Measurements from ENCODE around the gene WSCD2. TPM values are rescaled to one million over a fixed set of nuclear protein-coding genes. Genes with fewer than 3 reads are reported as not detected.

The WSCD2 gene
- total and polyA plus RNA-seq, 9 donors, result under 0.01 to 2.6 (median 0.53) TPM; not detected in 1

DNA sequence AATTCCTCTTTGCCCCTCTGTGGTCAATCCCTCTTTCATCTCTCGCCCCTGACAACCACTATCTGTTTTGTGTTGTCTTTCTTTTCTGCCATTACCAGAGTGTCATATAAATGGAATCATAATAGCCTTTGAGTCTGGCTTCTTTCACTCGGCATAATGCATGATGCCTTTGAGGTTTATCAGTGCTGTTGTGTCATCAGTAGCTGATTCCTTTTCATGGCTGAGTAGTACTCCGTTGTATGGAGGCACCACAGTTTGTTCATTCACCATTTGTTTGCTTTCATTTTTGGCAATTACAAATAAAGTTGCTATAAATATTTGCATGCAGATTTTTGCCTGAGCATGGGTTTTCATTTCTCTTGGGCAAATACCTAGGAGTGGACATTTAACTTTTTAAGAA lies 47.2 kb downstream of the WSCD2 start:
- intact Hi-C loops (cut with DNase I), result no loop called here
- TF ChIP-seq, protein P1, sequence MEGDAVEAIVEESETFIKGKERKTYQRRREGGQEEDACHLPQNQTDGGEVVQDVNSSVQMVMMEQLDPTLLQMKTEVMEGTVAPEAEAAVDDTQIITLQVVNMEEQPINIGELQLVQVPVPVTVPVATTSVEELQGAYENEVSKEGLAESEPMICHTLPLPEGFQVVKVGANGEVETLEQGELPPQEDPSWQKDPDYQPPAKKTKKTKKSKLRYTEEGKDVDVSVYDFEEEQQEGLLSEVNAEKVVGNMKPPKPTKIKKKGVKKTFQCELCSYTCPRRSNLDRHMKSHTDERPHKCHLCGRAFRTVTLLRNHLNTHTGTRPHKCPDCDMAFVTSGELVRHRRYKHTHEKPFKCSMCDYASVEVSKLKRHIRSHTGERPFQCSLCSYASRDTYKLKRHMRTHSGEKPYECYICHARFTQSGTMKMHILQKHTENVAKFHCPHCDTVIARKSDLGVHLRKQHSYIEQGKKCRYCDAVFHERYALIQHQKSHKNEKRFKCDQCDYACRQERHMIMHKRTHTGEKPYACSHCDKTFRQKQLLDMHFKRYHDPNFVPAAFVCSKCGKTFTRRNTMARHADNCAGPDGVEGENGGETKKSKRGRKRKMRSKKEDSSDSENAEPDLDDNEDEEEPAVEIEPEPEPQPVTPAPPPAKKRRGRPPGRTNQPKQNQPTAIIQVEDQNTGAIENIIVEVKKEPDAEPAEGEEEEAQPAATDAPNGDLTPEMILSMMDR (IDR thresholded peaks at IDR 0.05), result no peak
- TF ChIP-seq POLR2A (IDR thresholded peaks at IDR 0.05) (no peak), EP300 (IDR thresholded peaks at IDR 0.05) (no peak)

DNA sequence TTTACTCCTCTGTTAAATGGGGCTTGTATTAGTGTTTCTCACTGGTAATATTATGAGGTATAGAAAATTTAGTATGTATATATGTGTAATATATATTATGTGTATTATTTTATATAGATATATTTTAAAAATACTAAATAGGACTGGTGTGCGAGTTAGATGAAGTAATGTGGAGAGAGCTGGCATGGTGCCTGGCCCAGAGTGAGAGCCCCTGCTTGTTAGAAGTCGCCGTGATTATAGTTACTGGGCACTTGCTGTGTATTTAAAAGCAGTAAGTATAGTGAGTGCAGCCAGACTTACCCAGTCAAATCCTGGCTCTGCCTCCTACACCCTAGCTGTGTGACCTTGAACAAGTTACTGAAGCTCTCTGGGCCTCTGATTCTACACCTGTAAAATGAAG lies 48.0 kb downstream of the WSCD2 start:
- intact Hi-C loops (cut with DNase I), result no loop called here
- Histone ChIP-seq H3K27me3 (no peaks in the 10 kb centered on the region), H3K4me1 (ENCODE audit: insufficient read depth) (no peaks in the 10 kb centered on the region), H3K36me3 (no peaks in the 10 kb centered on the region), H3K27ac (no peak overlapping the region), H3K9me3 (no peaks in the 10 kb centered on the region), H3K4me3 (no peak overlapping the region)
- TF ChIP-seq POLR2A (IDR thresholded peaks at IDR 0.05), result no peak
- TF ChIP-seq EP300 (IDR thresholded peaks at IDR 0.05), result no peak
- TF ChIP-seq, protein P1 (IDR thresholded peaks at IDR 0.05), result no peak
- no peak for DNase-seq
- WGBS, 3 donors, result 79 to 87% (median 82%) methylated on average over 3 of the region's 3 CpGs

More for the DNA sequence above, 47.2 kb downstream of the WSCD2 start:
- H3K27me3 ChIP-seq, result no peaks in the 10 kb centered on the region
- no peaks in the 10 kb centered on the region for H3K36me3 ChIP-seq
- no peaks in the 10 kb centered on the region for H3K4me1 ChIP-seq (ENCODE audit: insufficient read depth)
- 84 to 92% (median 87%) methylated on average over 3 of the region's 3 CpGs for WGBS, 3 donors
- H3K9me3 ChIP-seq, result no peaks in the 10 kb centered on the region
- H3K4me3 ChIP-seq, result no peak overlapping the region
- no peak overlapping the region for H3K27ac ChIP-seq
- no peak for DNase-seq

DNA sequence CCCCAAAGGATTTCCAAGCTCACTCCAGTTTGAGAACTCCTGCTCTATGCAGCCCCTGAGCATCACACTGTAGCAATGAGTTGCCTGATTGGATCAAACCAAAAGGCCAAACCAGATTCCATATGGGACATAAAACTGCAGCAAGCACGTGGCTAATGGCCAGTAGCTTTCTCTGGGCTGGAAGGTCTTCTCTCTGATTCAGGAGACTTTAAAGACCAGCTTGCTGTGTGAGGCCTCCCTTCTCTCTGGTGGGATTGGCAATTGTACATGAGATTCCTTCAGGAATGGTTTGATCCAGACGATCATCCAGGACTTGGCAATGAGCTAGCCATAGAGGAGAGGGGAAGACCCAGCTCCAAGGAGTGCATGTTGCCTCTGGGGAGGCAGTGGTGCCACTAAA lies 50.2 kb downstream of the WSCD2 start:
- TF ChIP-seq EP300 (IDR thresholded peaks at IDR 0.05) (no peak), POLR2A (IDR thresholded peaks at IDR 0.05) (no peak)
- Histone ChIP-seq H3K27ac (no peak overlapping the region), H3K36me3 (no peaks in the 10 kb centered on the region), H3K9me3 (no peaks in the 10 kb centered on the region), H3K4me3 (no peak overlapping the region), H3K4me1 (ENCODE audit: insufficient read depth) (no peaks in the 10 kb centered on the region), H3K27me3 (no peaks in the 10 kb centered on the region)
- intact Hi-C loops (cut with DNase I), result no loop called here
- DNase-seq, result no peak
- WGBS, 3 donors, result 54 to 61% (median 57%) methylated on average over 2 of the region's 2 CpGs

DNA sequence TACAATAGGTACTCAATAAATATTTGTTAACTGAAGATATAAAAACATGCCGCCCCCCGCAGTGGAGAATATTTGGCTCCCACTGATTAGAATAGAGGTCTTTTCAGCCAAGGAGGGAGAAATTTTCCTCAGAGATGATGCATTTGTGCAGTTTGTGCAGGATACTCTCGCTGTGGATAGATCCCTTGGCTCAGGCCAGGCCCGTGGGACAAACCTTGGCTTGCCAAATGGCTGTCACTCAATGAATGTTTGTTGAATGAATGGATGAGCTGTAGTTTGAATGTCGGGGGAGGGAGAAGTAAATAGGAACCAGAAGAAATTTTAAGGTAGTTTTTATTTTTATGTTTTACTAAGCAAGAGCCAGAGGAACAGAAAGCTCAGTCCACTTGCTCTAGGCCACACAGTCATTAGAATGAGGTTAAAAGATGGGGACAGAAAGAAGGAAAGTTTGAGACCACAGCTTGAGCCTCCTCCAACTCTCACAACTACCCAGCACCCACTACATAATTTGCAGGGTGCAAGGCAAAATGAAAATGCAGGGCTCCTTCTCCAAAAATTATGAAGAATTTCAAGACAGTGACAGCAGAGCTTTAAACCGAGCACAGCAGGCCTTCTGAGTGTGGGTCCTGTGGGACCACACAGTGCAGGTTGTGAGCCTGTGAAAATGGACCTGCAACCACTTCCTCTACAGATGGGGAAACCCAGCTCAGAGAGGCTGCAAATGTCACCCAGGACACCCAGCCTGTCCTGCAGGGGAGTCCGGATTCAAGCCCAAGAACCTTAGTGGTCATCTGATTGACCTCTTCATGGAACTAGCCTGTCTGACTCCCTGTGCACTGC lies 51.4 kb downstream of the WSCD2 start:
- H3K9me3 ChIP-seq, result no peaks in the 10 kb centered on the region
- DNase-seq, result no peak
- intact Hi-C loops (cut with DNase I), result no loop called here
- WGBS, 3 donors, result 51 to 61% (median 57%) methylated on average over 7 of the region's 7 CpGs
- TF ChIP-seq, protein P1 (IDR thresholded peaks at IDR 0.05), result no peak
- TF ChIP-seq POLR2A (IDR thresholded peaks at IDR 0.05), result no peak
- no peak for TF ChIP-seq EP300 (IDR thresholded peaks at IDR 0.05)
- no peaks in the 10 kb centered on the region for H3K27me3 ChIP-seq
- no peak overlapping the region for H3K4me3 ChIP-seq
- no peak overlapping the region for H3K27ac ChIP-seq
- H3K4me1 ChIP-seq (ENCODE audit: insufficient read depth), result no peaks in the 10 kb centered on the region
- no peaks in the 10 kb centered on the region for H3K36me3 ChIP-seq

DNA sequence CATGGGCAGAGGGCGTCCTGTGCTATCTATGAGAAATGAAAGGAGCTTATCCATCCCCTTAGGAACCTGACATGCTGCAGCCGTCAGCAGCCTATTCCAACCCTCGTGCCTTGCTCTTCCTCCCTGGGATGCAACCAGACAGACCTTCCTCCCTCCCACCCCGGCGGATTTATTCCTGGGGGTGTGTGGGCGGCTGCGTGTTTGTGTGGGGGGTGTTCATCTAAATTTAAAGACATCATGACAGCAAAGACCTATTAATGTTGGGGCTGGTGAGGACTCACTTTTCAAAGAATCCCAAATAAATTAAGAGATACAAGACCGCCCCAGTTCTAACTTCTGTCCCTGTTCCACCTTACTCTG lies 52.0 kb downstream of the WSCD2 start:
- no peak overlapping the region for H3K4me3 ChIP-seq
- H3K9me3 ChIP-seq, result no peaks in the 10 kb centered on the region
- no peaks in the 10 kb centered on the region for H3K4me1 ChIP-seq (ENCODE audit: insufficient read depth)
- TF ChIP-seq EP300 (IDR thresholded peaks at IDR 0.05) (no peak), POLR2A (IDR thresholded peaks at IDR 0.05) (no peak)
- TF ChIP-seq, protein P1 (IDR thresholded peaks at IDR 0.05), result no peak
- intact Hi-C loops (cut with DNase I), result no loop called here
- no peak overlapping the region for H3K27ac ChIP-seq
- no peaks in the 10 kb centered on the region for H3K27me3 ChIP-seq
- DNase-seq, result no peak
- no peaks in the 10 kb centered on the region for H3K36me3 ChIP-seq
- WGBS, 3 donors, result 13 to 20% (median 15%) methylated on average over 8 of the region's 8 CpGs

Measured in ovary (tissue), 9 donors.